GM18526 (cell line): ENCODE measurements around the gene TBC1D2B.

Experiments used
- POLR2A ChIP-seq: IDR thresholded peaks from 3 replicates; pipeline ENCODE4 v1.6.1; 2011; ENCODE audit not compliant: insufficient read length; ENCODE audit errors: extremely low read depth

The TBC1D2B gene

GRCh38 chr15:78102741-78103140 is 25.2 kb upstream of the TBC1D2B start:
- no peak for TF ChIP-seq POLR2A

GRCh38 chr15:78102211-78102610 is 24.7 kb upstream of the TBC1D2B start:
- TF ChIP-seq POLR2A, result no peak

DNA sequence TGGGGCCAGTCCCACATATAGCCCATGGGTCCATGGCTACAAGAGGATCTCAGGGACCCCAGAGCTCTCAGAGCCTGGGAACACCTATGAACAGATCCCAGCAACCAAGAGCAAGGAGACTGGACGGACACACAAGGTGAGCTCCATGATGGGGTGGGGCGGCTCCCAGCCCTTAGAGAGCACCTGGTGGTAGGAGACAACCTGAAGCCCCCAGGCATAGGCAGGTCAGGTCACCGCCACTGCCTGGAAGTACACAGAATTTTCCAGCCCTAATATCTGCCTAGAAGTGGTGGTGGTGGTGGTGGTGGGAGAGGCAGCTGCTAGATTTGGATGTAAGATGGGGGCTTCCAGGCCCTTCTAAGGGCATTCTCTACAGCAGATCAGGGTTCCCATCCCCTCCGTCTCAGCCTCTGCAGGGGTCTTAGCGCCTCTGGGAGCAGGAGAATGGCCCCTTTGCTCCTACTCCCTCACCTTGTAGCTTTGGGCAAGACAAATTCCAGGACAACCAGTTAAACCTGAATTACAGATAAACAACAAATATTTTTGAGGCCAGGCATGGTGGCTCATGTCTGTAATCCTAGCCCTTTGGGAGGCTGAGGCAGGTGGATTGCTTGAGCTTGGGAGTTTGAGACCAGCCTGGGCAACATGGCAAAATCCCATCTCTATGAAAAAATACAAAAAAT is 24.1 kb upstream of the TBC1D2B start:
- TF ChIP-seq POLR2A, result no peak

GRCh38 chr15:78100886-78101285 is 23.4 kb upstream of the TBC1D2B start:
- no peak for TF ChIP-seq POLR2A

DNA sequence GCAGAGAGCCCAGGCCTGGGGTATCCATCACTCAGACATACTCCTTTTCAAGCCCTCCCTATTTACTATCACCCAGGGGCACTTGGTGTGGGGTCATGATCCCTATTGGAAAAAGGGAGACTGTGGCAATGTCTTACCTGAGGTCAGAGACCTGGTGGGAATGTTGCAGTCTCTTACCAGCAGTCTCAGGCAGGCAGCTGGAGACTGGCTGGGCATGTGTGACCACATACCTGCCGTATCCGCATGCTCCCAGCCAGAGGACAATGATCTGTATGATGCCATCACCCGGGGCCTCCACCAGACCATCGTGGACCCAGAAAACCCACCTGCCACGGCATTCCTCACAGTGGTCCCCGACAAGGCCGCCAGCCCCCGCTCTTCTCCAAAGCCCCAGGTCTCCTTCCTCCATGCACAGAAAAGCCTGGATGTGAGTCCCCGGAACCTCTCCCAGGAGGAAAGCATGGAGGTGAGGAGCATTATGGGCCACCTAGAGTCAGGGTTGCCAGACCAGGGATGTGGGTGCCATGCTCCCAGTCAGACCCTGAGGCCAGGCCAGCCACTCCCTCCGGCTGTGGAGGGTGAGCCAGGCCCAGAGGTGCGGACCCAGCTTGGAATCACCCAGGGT is 20.7 kb upstream of the TBC1D2B start:
- TF ChIP-seq POLR2A, result no peak

GRCh38 chr15:78097667-78098066 is 20.2 kb upstream of the TBC1D2B start:
- TF ChIP-seq POLR2A, result no peak

DNA sequence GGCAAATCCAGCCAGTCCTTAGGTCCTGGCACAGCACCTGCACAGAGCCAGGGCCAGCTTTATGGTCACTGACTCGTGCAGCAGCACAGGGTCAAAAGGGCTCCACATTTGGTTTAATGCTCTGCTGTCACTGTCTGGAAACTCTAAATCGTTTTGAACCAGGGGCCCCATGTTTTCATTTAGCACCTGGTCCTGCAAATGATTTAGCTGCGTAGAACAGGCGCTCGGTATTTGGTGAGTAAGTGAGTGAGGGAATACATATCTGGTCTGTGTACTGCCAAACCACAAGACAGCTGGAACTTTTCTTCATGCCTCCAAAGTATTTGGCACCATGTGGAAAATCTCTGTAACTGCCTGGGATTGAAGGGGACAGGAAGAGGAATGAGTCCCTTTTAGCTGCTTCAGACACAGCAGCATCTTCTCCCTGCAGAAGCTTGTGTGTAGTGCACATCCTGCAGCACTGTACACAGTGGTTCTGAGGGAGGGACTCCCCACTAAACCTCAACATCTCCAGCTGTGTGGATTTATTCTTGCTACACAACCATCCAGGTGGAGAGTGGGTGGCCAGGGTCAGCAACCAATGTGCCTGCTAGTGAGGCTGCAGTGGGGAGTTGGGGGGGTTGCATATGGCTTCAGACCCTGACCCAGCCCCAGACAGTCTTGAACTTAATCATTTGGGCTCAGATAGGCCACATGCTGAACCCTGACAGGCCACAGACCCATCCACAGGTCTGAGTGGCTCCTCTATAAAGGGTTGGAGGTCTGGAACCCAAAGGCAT is 15.9 kb upstream of the TBC1D2B start:
- no peak for TF ChIP-seq POLR2A

DNA sequence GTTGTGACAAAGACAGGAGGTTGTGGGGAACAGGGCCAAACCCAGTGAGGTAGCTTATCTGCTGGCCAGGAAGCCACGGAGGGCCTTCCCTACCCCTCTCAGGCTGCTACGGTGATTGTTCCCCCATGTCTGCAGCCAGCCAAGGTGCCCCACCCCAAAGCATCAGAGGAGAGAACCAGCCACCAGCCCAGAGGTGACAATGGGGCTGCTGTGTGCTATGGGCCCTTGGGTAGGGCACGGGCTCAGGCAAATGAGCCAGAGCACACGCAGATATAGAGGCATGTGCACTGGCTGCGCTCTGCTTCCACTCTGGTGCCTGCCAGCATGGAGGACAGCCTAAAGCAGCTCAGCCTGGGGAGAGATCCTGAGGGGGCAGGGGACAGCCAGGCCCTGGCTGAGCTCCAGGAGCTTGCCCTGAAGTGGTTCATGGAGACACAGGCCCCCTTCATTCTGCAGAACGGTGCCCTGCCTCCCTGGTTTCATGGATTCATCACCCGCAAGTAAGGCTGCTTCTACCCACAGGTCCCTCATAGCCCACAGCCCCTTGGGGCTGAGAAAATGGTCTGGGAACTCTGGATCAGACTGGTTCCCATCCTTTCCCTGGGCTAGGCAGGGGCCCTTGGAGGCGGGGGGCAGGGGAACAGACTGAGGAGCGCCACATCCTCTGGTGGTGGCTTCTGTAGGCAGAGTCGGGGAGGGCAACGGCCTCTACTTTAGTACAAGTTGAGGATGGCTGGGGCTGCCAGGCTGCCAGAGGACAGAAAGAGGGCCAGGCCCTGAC is 14.9 kb upstream of the TBC1D2B start, which contains the start of gene SH2D7:
Gene SH2D7, plus strand, starts transcription at position 301 of the 781 bp plus-strand sequence. Its CDS starts 24 bp downstream, at position 325.
- no peak for TF ChIP-seq POLR2A

GRCh38 chr15:78090422-78091063 is 13.0 kb upstream of the TBC1D2B start:
- no peak for TF ChIP-seq POLR2A

DNA sequence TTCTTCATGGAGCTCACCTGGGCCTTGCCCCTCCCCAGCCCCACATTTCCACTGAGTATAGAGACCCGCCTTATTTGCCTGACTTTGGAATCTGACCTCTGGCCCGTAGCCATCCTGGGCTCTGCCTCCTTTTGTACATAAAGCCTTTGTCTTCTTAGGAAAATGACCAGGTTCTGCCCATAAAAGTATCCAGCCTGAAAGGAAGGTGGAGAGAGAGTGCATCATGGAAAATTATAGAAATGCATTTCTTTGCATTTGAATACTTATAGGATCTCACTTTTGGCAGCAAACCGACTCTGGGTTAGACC is 11.2 kb upstream of the TBC1D2B start:
- TF ChIP-seq POLR2A, result no peak

DNA sequence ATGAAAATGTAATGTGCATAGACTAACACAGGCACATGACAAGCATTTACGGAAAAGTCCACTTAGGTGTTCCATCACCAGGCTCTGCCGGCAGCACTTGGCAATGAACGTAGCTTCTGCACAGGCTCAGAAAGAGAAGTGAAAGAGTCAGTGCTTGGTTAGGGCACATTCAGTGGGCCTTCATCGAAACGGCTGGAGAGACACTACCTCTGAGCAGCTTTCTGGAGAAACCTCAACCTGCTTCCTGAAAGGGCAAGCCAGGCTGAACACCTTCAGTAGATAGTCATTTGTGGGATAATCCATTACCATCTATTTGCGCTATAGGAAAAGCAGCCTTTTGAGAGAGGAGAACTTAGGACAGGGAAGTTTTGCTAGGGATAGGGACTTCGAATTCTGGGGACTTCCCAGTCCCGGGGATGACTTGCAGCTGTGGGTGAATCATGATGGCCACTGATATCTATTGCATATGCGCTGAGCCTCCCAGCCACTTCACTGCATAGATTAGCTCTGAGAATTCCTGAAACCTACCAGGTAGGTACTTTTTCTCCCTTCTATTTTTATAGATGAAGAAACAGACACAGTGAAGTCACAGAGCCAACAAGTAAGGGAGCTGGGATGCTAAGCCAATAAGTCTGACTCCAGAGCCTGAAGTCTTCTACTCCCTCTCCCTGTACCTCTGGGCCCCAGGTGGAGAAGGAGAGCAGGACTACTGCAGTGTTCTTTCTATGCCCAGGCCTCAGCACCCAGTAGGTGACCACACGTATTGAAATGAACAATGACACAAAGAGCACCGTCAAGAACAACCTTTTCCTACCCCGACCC is 10.7 kb upstream of the TBC1D2B start:
- no peak for TF ChIP-seq POLR2A

DNA sequence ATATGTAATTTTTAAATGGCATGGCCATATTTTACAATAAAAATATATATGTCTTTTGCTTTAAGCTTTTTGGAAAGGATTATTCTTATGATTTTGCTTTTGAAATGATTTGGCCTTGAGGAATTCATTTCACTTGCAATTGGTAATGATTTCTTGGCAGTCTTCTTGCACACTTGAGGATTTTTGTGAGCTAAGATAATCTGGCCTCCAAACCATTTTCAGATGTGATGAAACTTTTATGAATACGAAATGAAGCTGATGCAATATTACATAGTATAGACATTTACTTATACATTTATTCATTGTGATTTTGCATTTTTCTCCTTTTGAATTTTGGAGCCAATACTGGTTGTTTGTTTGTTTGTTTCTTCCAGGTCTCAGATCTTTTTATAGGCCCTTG is 8.4 kb upstream of the TBC1D2B start:
- TF ChIP-seq POLR2A, result no peak

GRCh38 chr15:78084449-78084750 is 6.9 kb upstream of the TBC1D2B start:
- no peak for TF ChIP-seq POLR2A

DNA sequence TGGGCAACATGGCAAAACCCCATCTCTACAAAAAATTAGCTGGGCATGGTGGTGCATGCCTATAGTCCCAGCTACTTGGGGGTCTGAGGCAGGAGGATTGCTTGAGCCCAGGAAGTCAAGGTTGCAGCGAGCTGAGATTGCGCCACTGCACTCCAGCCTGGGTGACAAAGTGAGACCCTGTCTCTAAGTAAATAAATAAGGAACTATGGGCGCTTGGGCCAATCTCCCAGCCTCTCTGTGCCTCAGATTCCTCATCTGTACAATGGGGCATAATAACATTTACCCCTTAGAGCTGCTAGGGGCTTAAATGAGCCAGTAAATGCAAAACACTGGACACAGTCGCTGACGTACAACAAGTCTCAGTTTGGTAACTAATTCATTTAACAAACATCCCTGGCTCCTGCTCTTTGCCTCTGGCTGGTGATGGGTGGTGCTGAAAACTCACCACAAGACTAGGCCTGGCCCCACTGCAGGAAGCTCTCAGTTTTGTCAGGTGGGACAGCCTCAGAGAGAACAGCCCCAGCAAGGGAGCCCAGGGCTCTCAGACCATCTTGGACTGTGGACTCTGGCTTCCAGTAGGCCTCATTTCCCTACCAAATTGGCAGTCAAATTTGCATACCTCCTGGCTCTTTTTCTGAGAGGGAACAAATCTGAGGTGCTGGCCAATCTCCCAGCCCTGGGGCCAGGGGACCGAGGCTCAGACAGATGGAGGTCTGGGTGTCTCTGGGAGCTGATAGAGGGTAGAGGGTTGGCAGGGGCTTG is 6.4 kb upstream of the TBC1D2B start:
- no peak for TF ChIP-seq POLR2A

- no peak for TF ChIP-seq POLR2A
Measured at GRCh38 chr15:78083186-78083585, 5.7 kb upstream of the TBC1D2B start.
